ENCODE data around the gene EDDM3A.

DNA sequence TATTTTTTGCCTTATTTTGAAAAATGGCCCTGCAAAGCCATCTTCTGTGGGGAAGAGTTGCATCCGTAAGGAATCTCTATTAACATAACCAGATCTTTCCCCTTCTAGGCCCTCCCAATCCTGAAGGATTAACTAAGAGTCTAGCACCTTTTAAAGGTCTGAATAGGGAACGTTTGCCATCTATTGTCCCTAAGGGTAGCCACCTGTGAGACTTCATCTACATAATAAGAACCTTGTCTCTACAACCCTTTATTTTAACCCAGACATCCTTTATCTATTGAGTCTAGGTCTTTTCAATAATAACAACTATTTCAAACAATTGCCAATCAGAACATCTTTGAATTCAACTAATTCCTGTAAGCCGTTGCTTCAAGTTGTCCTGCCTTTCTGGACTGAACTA, 27.0 kb downstream of the EDDM3A start:
- TF ChIP-seq, protein P1, sequence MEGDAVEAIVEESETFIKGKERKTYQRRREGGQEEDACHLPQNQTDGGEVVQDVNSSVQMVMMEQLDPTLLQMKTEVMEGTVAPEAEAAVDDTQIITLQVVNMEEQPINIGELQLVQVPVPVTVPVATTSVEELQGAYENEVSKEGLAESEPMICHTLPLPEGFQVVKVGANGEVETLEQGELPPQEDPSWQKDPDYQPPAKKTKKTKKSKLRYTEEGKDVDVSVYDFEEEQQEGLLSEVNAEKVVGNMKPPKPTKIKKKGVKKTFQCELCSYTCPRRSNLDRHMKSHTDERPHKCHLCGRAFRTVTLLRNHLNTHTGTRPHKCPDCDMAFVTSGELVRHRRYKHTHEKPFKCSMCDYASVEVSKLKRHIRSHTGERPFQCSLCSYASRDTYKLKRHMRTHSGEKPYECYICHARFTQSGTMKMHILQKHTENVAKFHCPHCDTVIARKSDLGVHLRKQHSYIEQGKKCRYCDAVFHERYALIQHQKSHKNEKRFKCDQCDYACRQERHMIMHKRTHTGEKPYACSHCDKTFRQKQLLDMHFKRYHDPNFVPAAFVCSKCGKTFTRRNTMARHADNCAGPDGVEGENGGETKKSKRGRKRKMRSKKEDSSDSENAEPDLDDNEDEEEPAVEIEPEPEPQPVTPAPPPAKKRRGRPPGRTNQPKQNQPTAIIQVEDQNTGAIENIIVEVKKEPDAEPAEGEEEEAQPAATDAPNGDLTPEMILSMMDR (IDR thresholded peaks at IDR 0.05): no peak
- TF ChIP-seq ZFX (IDR thresholded peaks at IDR 0.05; ENCODE audit: borderline replicate concordance): no peak

All from 22Rv1 (cell line).